Epithelial cell of proximal tubule (primary cell): ENCODE measurements around the gene UCN2. TPM values are rescaled to one million over a fixed set of nuclear protein-coding genes. Genes with fewer than 3 reads are reported as not detected.

ENCODE experiments used
- DNase-seq: peaks from one replicate; pipeline ENCODE4 v3.0.0-alpha.2; 2011; ENCODE audit warnings: low read depth
- H3K4me3 ChIP-seq: 2 replicates; pipeline ENCODE4 v1.5.1; 2011; ENCODE audit warnings: low read depth, mild to moderate bottlenecking, low read length
- CTCF ChIP-seq: conservative IDR thresholded peaks from 2 replicates; pipeline ENCODE4 v1.5.1; 2012; ENCODE audit warnings: low read depth, mild to moderate bottlenecking, low read length
- total RNA-seq: library from RNA; depleted of rRNA; stranded (reverse); fragments of >200 nt; gene quantifications from 2 replicates; pipeline ENCODE4 v1.2.3, GENCODE V29; 2015

Gene UCN2
- total RNA-seq, 1 donor from 2014 or later: 4.8 TPM

- H3K4me3 ChIP-seq: no peak overlapping the region
- DNase-seq: no peak
- no peak for TF ChIP-seq CTCF
Measured at GRCh38 chr3:48599509-48600285, 36.1 kb upstream of the UCN2 start.

GRCh38 chr3:48599077-48599501 is 35.5 kb upstream of the UCN2 start:
- no peak overlapping the region for H3K4me3 ChIP-seq
- TF ChIP-seq CTCF: no peak
- no peak for DNase-seq

GRCh38 chr3:48598323-48599076 is 34.9 kb upstream of the UCN2 start:
- no peak for TF ChIP-seq CTCF
- H3K4me3 ChIP-seq: no peak overlapping the region
- DNase-seq: no peak

- TF ChIP-seq CTCF: no peak
- no peak for DNase-seq
- no peak overlapping the region for H3K4me3 ChIP-seq
Measured at GRCh38 chr3:48597408-48597800, 33.8 kb upstream of the UCN2 start.

GRCh38 chr3:48596676-48597407 is 33.3 kb upstream of the UCN2 start:
- H3K4me3 ChIP-seq: no peak overlapping the region
- no peak for TF ChIP-seq CTCF
- DNase-seq: no peak

GRCh38 chr3:48596157-48596556 is 32.6 kb upstream of the UCN2 start:
- TF ChIP-seq CTCF: no peak
- no peak overlapping the region for H3K4me3 ChIP-seq
- no peak for DNase-seq
